COLO668 (cell line): ENCODE measurements around the gene CCDC27.

Source experiments
- DNase-seq: peaks from one replicate; lab custom pipeline; 2025; ENCODE audit not compliant: unreplicated experiment; lab: John Stamatoyannopoulos, UW

CCDC27 gene

GRCh38 chr1:3816331-3817137 lies 64.3 kb downstream of the CCDC27 start:
- DNase-seq: no peak

GRCh38 chr1:3817138-3817740 lies 65.0 kb downstream of the CCDC27 start:
- DNase-seq: no peak

GRCh38 chr1:3817821-3818597 lies 65.8 kb downstream of the CCDC27 start:
- DNase-seq: no peak

- no peak for DNase-seq
Observed at GRCh38 chr1:3819771-3820200, 67.5 kb downstream of the CCDC27 start.

- DNase-seq: no peak
Observed at GRCh38 chr1:3820316-3820715, 68.1 kb downstream of the CCDC27 start.

GRCh38 chr1:3821004-3821403 lies 68.8 kb downstream of the CCDC27 start:
- no peak for DNase-seq
